IPS-11a (cell line): Measurements from ENCODE around the gene CYB5RL.
"Not testable (repeated sequence)": the region's sequence is repeated elsewhere in the genome, so short reads cannot be mapped to it uniquely, and the experiment has no call there.

Experiments used
- H3K4me3 ChIP-seq: one replicate; pipeline ENCODE4 v1.5.1; 2013; ENCODE audit warnings: low read depth, low read length, control low read depth

CYB5RL gene

DNA sequence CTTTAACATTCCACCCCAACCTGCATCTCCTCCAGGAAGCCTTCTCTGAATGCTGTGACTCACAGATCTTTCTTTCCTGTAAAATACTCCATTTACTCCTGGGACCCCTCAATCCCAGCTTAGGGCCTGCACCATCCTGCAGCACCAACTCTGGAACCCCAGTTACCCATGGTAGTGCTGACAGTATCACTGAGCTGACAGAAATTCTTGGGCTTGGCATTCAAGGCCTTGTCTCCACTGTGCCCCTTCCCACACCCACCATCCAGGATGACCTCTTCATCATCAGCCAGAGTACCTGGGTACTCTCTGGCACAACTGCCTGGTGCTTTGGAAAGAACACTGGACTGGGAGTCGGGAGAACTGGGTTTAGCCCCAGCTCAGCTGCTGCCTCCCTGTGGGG lies 8.3 kb downstream of the CYB5RL start:
- no peak overlapping the region for H3K4me3 ChIP-seq

DNA sequence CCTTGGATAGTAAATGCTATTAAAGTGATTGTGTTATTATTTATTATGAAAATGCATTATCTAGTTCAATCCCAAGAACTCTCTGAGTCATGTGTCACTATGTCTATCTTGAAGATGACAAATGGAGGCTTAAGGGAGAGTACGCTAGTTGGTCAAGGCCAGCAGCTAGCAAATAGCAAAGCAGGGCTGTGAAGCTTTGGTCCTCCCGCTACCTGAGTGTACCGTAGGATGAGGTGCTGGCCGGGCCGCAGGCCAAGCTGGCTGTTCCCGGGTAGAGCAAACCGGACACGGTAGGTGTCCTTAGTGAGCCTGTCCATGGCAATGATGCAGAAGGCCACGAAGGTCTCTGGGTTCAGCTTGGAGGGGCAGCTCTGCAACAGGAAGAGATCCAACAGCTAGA lies 9.3 kb downstream of the CYB5RL start:
- H3K4me3 ChIP-seq = no peak overlapping the region

DNA sequence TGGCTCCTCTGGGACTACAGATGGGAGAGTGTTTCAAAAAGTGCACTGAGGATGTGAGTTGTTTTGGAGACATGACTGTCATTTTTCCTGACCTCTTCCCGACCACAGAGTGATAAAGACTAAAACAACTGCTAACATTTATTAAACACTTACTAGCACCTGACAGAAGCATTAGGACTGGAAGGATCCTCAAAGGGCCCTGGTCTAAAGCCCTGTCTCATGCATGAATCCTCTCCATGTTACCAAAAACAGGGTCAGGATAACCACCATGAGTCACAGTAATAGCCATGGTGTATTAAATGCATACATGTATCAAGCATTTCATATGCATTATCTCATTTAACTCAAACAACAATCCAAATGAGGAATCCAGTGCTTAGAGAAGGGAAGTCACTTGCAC lies 11.5 kb downstream of the CYB5RL start:
- no peak overlapping the region for H3K4me3 ChIP-seq

DNA sequence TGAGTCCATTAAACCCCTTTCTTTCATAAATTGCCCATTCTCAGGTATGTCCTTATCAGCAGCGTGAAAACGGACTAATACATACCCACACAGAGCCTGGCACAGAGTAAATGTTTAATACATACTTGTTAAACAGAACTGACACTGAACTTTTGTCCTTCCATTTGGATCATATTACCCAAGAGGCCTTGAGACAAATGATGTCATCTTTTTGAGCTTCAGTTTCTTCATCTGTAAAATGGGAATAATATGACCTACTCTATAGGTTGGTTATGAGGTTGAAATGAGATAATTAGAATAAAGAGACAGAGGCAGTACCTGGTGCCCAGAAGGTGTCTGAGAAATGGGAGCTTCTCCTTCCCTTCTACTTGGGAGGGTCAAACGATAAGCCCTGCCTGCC lies 13.8 kb downstream of the CYB5RL start:
- H3K4me3 ChIP-seq = no peak overlapping the region

DNA sequence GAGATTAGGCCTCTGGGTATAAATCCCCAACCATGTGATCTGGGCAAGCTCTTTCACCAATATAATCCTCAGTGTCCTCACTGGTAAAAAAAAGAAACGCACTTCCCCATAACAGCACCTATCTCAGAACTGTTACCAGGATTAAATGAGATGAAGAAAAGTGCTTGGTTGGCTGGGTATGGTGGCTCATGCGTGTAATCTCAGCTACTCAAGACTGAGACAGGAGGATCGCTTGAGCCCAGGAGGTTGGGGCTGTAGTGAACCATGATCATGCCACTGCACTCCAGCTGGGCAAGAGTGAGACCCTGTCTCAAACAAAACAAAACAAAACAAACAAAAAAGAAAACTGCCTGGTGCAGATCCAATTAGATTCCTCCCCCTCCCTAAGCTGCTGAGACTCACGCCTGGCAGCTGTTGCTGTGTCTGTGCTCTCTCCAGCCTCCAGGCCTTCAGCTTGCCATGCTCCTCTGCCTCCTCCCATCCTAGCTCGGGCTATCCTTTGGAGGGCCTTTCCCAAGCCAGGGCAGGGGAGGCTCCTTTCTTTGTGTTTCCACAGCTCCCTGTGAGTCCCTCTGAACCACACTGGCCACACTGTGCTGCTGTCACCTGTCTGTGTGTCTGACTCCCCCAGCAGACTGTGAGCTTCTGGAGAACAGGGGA lies 19.0 kb downstream of the CYB5RL start:
- H3K4me3 ChIP-seq = no peak overlapping the region

DNA sequence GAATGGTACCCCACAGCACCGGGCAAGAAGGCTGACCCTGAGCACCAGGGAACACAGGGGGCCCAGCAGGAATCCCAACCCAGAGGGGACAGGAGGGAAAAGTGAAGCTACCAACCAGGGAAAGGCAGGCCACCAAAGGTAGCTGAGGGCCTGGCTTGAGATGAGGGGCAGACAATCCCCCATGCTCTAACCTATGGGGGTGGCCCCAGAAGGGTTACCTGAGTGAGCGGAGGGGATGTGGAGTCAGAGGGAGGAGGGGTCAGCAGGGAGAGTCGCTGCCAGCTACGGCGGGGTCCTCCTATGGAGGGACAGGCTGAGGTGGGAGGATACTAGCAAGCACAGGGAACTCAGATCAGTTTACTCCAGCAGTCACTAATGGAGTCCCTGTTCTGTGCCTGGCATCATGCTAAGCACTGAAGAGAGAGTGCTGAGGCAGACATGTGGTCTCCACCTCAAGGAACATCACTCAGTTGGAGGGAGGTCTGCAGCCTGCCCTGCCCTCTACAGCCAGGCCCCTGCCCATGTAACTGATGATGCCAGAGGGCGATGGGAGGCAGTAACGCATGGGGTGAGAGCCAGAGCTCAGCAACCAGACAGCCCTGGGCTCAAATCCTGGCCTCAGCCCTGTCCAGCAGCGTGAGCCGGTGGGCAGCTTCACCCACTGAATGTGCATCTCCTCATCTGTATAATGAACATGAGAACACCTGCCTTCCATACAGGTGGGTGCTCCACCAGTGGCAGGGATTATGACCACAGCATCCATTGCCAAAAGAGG lies 21.3 kb downstream of the CYB5RL start:
- H3K4me3 ChIP-seq = no peak overlapping the region

DNA sequence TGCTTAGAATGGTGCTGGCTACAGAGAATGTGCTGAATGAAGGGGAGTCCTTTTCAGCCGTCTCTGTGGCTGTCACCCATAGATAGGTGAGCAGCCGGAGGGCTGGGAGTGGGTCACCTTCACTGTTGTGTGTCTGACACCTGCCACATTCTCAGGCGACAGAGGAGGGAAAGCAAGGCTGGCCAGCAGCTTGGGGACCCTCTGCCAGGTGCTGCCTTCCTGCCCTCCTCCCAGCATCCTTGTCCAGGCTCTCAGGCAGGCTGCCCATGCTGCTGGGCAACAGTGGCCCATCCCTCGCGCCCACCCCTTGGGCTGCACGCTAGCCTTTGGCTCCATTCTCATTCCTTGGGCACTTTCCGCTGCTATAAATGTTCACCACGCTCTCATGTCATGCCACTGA lies 22.1 kb downstream of the CYB5RL start:
- no peak overlapping the region for H3K4me3 ChIP-seq

DNA sequence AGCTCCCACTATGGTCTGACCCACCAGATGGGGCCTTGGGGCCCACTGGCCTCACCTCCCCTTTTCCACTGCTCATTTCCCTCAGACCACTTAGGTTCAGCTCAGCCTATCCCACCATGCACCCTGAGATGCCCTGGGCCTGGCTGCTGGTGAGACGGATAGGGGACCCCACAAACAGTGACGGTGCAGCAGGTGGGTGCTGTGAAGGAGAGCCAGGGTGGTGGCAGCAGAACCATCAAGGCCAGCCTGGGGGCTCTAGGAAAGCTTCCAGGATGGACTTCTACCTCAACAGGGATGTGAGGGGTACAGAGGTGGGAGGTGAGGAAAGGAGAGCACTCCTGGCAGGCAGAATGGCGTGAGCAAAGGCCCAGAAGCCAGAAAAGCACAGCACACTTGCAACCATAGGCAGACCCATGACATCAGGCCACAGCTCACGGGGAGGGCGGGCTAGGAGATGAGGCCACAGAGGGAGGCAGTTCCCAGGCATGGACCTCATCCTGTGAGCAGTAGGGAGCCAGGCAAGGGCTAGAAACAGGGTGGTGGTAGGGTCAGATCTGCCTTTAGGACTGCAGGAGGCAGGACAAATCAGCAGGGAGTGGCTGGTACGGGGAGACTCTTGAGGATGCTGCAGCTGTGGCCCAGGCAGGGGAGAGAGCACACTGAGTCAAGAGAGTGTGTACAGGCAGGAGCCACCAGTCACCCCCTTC lies 23.1 kb downstream of the CYB5RL start:
- H3K4me3 ChIP-seq = no peak overlapping the region

DNA sequence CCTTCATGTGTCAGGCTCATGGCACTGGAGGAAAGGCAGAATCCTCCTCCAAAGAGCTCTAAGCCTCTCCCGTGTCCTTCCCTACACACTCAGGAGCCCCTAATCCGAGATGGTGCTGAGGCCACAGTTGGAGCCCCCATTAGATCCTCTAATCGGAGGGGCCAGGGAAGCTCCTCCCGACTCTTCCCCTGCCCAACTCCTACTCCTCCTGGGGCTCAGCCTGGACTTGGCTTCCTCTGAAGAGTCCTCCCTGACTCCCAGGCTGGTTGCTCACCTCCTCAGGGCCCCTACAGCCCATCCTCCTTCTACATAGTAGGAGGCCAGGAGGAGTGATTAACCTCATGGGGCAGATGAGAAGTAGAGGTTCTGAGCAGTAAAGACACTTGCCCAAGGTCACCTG lies 25.7 kb downstream of the CYB5RL start:
- no peak overlapping the region for H3K4me3 ChIP-seq

DNA sequence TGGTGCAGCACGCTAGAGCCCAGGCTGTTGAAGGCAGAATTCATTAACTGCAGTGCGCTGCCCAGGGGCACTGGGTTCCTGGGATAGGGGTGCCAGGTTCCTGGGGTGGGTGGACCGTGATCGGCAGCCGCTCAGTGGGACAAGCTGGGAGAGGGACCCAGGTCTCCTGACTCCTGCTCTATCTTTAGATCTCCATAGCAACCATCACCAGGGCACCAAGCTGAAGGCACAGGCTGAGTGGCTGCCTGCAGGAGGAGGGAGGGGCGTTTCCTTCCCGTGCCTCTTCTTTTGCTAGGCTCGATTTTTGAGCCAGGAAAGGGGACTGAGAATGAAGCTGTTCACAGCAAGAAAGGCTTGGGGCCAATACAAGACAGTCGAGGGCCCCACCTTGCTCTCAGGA lies 26.1 kb downstream of the CYB5RL start:
- no peak overlapping the region for H3K4me3 ChIP-seq

DNA sequence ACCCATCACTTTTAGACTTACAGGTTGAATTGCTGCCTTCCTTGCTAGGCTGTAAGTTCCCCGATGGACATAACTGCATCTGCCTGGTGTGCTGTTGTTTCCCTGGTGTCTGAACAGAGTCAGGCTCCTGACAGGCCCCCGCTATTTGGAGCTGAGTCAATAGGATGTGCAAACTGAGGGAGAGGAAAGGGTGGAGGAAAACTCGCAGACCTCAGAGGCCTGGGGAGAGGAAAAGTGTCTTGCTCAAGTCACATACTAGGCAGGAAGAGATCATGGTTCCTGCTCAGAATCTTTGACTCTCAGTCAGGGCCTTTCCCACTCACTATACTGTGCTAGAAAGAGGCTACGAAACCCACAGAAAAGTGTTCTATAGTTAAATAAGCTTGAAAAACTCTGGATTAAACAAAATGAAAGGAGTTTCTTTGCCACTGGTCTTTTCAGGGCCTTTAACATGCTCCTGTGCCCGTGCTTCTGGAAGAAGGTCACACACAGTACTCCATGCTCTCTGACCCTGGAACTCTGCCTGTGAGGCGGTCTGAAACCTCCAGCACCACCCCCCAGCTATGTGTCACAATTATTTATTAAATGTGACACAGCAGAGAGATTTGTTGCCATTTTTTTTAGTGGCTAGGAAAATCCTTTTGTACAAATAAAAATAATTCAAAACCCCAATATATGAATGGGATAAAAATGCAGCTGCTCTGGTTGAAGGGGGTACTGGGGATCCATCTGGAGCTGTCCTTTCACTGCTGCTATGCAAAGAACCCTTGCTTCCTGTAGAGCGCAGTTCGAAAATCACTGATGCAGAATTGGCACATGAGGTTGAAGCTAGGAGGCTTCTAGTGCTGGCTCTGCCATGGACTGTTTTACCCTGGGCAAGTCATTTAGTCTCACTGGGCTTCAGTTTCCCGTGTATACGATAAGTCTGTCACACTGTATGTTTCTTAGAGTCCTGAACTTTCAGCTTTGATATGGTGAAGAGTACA lies 26.9 kb downstream of the CYB5RL start:
- H3K4me3 ChIP-seq = no peak overlapping the region

DNA sequence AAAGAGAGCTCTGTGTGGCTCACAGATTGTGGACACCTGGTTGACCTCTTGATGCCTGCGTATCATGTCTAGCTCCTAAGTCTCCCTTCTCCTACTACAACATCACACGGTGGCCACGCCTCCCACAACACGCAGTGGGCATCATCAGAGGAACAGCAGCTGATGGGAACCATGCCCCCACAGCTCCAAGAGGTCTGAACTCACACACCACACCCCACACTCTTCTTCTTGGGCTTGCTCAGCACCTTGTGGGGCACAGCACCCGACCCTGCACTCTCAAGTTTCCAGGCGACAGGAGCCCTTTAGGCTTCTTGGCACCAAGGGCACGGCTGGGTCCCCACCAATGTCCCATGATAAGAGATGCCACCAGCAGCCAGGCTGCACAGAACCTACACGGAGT lies 28.2 kb downstream of the CYB5RL start:
- no peak overlapping the region for H3K4me3 ChIP-seq

DNA sequence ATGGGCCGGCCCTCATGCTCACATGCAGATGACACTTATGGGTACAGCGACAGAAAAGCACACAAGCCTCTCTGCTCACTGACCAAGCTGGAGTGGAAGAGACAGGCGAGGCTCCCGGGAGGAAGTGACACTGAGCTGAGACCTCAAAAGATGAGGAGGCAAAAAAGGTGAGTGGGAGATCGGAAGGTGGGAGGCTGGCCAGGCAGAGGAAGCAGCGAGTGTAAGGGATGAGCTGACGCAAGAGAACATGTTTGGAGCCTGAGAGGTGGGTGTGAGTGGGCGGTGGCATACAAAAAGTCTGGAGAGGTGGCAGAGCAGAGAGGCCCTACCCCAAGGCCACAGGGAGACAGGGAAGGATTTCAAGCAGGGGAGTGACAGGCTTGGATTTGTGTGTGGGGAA lies 28.8 kb downstream of the CYB5RL start:
- H3K4me3 ChIP-seq = no peak overlapping the region

DNA sequence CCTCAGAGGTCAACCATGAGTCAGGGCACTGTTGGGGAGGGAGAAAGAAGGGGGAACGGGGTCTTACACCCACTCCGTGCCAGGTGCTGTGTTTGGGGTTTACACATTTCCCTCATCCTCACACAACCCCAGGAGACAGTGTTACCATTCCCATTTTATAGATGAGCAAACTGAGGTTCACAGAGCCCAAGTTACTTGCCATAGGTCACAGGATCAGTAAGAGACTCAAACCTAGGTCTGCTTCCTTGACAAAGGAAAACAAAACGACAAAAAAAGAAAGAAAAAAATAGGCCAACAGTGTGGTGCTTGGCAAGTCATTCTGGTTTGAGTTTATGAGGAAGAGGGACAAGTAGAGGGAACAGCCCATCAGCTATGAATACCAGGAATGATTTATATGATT lies 30.8 kb downstream of the CYB5RL start:
- H3K4me3 ChIP-seq = no peak overlapping the region

DNA sequence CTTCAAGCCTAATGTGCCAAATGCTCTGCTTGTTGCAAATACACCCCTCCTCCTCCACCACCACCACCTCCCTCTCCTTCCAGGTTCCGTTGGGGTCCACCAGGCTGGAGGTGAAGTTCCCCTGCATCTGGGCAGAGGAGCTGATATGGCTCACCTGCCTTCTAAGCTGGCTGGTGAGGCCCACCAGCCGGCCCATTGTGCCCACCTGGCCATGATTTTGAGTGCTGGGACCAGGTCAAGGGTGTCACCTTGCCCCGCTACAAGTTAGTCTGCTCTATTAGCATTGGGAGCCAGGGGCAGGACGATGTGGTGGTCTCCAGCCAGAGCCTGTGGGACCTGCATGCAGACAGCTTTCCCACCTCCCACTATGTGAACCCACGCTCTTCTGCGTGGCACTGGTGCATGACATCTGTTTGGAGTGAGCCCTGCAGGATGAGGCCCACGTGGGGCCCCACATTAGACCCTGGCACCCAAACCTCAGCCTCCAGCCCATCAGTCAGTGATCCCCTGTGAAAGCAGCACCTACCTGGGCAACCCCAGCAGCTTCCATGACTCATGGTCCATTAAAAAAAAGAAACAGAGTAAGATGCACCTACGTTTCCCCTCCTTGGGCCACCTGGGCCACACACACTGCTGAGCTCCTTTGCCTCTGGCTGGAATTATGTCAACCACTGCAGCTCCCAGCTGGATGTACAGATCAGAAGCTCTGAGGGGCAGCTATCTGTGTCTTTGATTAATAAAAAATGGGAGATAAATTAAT lies 31.4 kb downstream of the CYB5RL start:
- no peak overlapping the region for H3K4me3 ChIP-seq

DNA sequence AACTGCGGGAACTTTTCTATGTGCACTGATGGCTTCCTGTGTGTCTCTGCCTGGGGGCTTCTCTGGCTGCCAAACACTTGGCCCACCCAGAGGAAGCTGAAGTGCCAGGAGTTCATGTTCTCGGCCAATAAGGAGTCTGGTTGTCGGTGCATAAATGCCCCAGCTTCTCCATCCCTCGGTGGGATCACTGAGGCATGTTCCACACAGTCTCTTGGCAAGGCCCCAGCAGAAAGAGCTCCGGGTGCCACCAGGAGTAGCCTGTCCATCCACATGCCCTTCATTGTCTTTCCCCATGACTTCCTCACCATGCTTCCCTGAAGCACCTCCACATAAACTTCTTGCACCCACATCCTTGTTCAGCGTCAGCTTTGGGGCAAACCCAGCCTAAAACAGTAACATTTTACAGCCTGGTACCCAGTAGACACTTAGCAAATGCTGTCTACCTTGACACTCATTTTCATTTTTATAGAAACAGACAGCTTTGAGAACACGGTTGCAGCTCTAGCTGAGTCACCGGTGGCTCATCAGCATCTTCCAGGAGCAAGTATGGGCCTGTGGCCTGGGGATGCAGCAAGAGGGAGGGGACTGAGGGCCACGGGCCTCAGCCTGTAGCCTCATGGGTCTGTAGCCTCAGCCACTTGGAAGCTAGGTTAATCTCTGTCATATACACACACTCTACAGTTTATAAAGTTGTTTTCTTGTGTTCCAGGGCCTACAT lies 32.2 kb downstream of the CYB5RL start:
- H3K4me3 ChIP-seq = no peak overlapping the region

DNA sequence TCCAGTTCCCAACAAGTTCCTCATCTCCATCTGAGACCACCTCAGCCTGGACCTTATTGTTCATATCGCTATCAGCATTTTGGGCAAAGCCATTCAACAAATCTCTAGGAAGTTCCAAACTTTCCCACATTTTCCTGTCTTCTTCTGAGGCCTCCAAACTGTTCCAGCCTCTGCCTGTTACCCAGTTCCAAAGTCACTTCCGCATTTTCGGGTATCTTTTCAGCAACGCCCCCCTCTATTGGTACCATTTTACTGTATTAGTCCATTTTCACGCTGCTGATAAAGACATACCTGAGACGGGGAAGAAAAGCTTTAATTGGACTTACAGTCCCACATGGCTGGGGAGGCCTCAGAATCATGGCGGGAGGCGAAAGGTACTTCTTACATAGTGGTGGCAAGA lies 33.5 kb downstream of the CYB5RL start:
- H3K4me3 ChIP-seq = not testable (repeated sequence)

DNA sequence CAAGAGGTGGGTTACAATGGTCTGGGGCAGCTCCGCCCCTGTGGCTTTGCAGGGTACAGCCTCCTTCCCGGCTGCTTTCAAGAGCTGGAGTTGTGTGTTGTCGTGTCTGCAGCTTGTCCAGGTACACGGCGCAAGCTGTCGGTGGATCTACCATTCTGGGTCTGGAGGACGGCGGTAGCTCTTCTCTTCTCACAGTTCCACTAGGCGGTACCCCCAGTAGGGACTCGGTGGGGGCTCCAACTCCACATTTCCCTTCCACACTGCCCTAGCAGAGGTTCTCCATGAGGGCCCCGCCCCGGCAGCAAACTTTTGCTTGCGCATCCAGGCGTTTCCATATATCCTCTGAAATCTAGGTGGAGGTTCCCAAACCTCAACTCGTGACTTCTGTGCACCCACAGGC lies 34.7 kb downstream of the CYB5RL start:
- no peak overlapping the region for H3K4me3 ChIP-seq

DNA sequence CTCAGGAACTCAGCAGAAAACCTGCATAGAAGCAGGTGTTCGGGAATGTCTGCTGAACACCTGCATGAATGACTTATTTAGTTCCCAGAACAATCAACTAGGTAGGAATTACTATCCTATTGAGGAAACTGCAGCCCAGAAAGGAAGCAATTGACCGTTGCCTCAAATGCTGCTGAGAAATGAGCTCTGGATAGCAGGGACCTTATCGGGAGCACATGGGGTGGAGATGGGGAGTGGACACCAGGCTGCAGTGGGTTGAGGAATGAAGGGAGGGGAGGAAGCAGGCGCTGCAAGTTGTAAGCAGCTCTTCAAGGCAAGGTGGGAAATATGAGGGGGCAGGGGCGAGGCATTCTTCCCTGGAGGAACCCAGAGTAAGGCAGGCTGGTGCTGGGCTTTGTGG lies 36.3 kb downstream of the CYB5RL start:
- H3K4me3 ChIP-seq = no peak overlapping the region

DNA sequence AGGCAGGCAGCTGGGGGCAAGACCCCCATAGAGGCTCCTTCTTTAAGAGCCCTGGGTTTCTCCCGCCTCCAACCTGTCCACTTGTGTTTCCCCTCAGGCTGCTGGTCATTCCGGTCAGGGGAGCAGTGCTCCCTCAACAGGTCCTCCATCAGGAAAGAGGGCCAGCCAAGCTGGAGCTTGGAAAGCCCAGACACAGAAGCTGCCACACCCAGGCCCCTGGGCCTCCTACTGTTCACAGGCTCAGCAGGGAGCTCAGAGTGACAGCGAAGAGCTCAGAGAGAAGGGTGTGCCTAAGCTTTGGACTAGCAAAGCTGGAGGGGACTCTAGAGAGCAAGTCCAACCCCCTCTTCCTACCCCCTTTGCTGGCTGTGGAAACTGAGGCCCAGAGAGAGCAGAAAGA lies 36.8 kb downstream of the CYB5RL start:
- no peak overlapping the region for H3K4me3 ChIP-seq
